Ovary (tissue), 3 donors: ENCODE measurements around the gene GPC6.

Source experiments
- EP300 ChIP-seq: sonication (generic); formaldehyde crosslinking; IDR thresholded peaks from one replicate; pipeline ENCODE4 v1.6.1; 2017; ENCODE audit warnings: antibody characterized with exemption
- POLR2A ChIP-seq: fragments of 450-650 bp; IDR thresholded peaks from one replicate; pipeline ENCODE4 v1.6.1; 2017; ENCODE audit warnings: antibody characterized with exemption, mild to moderate bottlenecking, moderate library complexity
- TF ChIP-seq, protein P1 (sequence below), 3 donors: fragments of 450-650 bp in 2 of 3; fragments of 200-600 bp in 1 of 3; IDR thresholded peaks; one replicate each; pipeline versions ENCODE4 v1.5.1 to v1.8.0; 2016 to 2022; ENCODE audit warnings: antibody characterized with exemption in 3 of 3, mild to moderate bottlenecking in 1 of 3
- donor health status: DM: no; HTN: no; CAD: no.

DNA sequence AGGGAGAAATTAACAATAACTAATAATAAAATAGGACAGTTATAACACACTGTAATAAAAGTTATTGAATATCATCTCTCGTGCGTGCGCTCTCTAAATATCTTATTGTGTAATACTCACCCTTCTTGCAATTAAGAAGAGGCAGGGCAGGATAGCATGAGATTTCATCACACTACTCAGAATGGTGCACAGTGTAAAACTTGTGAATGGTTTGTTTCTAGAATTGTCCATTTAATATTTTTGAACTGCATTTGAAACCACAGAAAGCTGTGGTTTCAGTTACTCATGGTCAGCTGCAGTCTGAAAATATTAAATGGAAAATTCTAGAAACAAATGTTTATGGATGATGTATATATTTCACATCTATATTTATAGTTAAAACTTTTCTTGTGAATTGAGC, 1091.8 kb downstream of the GPC6 start:
- TF ChIP-seq, protein P1, sequence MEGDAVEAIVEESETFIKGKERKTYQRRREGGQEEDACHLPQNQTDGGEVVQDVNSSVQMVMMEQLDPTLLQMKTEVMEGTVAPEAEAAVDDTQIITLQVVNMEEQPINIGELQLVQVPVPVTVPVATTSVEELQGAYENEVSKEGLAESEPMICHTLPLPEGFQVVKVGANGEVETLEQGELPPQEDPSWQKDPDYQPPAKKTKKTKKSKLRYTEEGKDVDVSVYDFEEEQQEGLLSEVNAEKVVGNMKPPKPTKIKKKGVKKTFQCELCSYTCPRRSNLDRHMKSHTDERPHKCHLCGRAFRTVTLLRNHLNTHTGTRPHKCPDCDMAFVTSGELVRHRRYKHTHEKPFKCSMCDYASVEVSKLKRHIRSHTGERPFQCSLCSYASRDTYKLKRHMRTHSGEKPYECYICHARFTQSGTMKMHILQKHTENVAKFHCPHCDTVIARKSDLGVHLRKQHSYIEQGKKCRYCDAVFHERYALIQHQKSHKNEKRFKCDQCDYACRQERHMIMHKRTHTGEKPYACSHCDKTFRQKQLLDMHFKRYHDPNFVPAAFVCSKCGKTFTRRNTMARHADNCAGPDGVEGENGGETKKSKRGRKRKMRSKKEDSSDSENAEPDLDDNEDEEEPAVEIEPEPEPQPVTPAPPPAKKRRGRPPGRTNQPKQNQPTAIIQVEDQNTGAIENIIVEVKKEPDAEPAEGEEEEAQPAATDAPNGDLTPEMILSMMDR (IDR thresholded peaks at IDR 0.05): no peak
- no peak for TF ChIP-seq POLR2A
- TF ChIP-seq EP300: no peak
